HUDEP-2 (cell line): ENCODE results near the gene RAB11A.

Experiments
- DNase-seq, 76 experiments: peaks; one replicate each; lab custom pipeline; 2025; ENCODE audit not compliant: unreplicated experiment in 76 of 76; lab: John Stamatoyannopoulos, UW

The RAB11A gene

DNA sequence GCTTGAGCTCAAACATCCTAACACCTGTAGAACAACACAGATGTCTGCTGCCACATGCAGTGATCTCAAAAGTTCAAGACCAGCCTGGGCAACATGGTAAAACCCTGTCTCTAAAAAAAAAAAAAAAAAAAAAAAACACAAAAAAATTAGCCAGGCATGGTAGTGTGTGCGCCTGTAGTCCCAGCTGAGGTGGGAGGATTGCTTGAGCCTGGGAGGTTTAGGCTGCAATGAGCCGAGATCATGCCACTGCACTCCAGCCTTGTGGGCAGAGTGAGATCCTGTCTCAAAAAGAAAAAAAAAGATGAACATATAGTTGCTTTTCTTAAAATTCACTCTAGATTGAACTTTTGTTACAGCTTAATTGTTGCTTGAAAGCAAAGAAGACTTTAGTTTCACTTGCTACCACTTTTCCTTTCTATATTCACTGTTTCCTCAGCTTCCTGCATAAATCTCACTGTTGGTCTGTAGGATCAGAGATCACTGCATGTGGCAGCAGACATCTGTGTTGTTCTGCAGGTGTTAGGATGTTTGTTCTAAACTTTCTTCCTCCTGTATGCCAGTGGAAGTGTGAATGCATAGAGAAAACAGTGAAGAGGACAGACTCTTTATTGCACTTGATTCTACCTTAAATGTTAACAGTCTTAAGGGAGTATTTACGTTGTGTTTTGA is 12.6 kb downstream of the RAB11A start:
- DNase-seq, result no peak

DNA sequence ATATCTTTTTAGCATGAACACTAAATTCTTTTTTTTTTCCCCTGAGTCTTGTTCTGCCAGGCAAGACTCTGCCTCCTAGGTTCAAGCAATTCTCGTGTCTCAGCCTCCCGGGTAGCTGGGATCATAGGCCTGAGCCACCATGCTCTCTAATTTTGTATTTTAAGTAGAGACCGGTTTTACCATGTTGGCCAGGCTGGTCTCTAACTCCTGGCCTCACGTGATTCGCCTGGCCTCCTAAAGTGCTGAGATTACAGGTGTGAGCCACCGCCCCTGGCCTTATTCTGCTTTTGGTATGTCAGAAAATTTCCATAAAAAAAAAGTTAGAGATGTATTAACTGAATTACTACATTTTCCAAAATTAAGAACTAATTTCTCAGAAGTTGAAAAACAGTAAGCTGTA is 14.3 kb downstream of the RAB11A start:
- DNase-seq, result no peak

DNA sequence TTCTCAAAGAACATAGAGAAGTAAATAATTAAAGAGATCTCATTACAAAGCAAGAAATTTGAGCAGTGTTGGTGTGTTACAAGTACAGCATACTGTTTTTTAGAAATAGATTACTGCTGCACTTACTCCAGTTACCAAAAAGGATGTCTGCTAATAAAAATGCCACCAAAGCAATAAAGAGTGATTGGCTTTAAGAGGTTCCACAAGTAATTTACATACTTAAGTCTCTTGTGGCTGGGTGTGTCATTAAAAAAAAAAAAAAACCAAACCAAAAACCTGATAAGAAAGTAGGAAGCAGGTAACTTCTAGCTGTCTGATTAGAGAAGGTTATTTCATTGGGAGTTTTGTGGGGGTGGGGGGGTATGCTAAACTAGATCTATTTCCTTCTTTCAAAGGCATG is 15.2 kb downstream of the RAB11A start:
- DNase-seq, result no peak

DNA sequence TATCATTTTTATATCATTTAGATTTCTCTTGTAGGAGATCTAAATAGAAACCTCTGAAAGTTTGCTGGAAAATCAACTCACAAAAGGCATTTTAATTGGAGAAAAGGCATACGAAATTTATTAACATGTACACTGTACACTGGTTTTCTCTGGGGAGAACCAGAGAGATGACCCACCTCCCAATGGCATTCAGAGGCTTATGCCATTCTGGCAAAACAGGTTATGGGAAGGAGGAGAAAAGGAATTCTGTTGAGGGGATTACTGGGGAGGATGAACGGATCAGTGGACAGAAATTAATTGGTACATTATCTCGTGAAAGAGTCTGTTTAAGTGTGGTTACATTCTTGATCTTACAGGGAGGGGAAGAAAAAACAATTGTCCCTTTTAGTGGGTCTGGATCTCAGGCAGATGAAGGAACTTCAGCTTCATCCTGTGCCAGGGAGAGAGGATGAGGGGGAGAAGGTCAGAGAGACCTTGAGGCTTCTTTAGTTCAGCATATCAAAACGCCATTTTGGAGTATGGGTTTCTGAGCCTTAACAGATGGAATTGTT is 16.5 kb downstream of the RAB11A start:
- no peak for DNase-seq

DNA sequence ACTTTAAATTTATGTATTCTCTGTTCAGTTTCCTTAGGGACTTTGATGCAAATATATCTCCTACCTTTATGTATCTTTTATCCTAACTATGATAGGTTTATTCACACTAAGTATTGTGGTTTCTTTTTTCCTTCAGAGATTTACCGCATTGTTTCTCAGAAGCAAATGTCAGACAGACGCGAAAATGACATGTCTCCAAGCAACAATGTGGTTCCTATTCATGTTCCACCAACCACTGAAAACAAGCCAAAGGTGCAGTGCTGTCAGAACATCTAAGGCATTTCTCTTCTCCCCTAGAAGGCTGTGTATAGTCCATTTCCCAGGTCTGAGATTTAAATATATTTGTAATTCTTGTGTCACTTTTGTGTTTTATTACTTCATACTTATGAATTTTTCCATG is 18.3 kb downstream of the RAB11A start:
- no peak for DNase-seq

DNA sequence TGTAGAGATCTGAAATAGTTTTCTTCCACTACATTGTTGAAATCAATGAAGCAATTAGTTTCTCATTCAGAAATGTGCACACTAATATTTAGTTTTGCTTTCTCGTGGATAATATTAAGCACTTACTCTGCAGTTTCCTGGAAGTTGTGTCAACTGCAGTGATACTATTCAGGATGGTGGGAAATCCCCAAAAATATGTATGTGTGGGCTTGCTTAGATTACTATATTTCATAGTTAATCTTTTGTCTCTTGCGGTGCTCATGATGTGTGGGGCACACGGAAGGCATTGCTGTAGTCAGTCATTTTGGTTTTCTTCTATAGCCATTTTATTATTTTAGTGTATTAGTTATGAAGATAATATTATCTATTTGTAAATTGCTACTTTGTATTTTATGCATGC is 19.7 kb downstream of the RAB11A start:
- no peak for DNase-seq

DNA sequence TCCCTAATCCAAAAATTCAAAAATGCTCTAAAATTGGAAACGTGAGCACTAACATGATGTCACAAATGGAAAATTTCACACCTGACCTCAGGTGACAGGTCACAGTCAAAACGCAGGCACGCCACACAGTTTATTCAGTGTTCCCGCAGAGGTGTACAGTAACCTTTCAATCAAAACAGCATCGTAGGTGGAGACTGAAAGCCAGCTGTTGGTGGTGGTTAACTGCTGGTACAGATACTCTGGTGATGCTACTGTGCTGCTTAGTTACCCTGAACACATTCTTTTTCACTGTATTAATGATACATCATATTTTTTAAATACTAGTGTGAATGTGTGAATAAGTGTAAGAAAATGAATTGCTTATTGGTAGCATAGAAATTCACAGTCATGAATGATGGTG is 23.8 kb downstream of the RAB11A start:
- no peak for DNase-seq

DNA sequence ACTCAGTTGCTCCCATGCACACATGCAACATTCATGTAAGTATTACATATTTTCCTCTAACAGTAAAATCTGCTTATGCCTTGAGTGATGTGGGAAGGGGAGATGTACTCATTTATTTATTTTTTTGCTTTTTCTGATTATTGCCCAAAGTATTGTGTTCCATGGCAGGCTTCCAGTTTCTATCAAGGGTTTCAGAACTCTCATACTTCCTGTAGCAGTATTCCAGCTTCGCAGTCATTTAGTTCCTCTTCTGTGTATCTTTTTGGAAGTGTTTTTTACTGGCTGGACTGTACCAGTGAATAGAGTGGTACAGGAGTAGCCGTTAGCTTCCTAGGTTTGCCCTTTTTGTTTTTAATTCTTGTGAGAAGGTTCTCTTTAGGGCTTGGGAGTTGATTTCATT is 26.9 kb downstream of the RAB11A start:
- DNase-seq, result no peak

DNA sequence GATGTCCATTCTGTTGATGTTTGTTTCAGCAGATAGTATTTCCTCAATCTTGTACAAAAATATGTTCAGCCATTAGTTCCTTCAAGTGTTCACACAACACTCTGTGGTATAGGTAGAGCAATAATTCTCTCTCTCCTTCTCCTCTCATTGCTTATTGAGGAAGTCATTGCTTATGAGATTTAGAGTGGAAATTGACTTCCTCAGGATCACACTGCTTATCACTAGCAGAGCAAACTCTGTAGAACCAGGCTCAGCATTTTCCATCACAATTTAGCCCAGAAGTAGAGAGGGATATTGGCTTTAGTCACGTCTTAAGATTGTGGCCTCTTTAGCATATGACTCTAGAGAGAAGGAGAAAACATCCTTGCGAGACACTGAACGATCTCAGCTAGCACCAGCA is 31.2 kb downstream of the RAB11A start:
- no peak for DNase-seq

DNA sequence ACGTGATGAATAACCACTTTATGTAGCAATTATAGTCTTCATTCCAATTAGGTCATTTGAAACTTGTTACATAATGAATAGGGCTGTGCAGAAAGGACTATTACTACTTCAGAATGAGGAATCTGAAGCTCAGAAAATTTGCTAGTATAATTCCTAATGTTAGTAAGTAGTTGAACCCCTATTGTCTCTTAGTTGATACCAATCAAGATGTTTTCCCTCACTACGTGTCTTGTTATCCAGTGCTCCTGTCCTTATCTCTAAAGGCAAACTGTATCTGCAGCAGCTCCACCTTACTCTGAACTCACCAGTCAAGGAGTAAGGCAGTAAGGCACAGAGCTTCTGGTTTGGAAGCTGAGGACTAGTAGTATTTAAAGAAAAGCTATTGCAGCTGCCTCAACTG is 32.0 kb downstream of the RAB11A start:
- peak in 1 of 76 experiments; percentile 5 for DNase-seq

DNA sequence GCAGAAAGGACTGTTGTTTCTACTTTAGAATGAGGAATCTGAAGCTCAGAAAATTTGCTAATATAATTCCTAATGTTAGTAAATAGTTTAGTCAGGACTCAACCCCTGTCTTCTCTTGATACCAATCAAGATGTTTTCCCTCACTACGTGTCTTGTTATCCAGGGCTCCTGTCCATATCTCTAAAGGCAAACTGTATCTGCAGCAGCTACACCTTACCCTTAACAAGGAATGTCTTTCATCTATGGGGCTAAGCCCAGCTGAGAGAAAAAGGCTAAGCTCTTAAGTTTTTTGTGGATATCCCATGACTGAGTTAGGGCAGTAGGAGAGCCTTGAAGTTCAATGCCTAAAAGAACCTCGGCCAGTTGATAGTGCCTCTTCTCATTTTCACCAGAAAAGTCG is 32.5 kb downstream of the RAB11A start:
- DNase-seq, result no peak

DNA sequence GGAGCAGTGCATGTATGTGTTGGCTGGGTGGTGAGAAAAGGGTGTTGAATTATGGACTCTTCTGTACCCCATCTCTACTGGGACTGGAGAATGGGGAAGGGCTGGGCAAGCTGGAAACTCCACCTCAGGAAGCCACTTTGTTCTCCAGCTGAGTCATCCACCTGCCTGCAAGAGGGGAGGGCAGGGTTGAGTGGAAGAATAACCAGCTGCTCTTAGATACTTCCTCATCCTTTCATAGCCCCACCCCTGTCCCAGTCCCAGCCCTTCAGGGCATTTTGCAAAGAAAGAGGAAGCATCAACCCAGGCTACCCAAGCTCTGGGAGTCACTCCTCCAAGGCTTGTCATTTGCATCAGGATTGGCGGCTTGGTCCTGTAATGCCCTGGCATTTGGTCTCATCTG is 33.1 kb downstream of the RAB11A start:
- DNase-seq, result peak in 30 of 76 experiments; percentile 8 to 55 (median 19)

DNA sequence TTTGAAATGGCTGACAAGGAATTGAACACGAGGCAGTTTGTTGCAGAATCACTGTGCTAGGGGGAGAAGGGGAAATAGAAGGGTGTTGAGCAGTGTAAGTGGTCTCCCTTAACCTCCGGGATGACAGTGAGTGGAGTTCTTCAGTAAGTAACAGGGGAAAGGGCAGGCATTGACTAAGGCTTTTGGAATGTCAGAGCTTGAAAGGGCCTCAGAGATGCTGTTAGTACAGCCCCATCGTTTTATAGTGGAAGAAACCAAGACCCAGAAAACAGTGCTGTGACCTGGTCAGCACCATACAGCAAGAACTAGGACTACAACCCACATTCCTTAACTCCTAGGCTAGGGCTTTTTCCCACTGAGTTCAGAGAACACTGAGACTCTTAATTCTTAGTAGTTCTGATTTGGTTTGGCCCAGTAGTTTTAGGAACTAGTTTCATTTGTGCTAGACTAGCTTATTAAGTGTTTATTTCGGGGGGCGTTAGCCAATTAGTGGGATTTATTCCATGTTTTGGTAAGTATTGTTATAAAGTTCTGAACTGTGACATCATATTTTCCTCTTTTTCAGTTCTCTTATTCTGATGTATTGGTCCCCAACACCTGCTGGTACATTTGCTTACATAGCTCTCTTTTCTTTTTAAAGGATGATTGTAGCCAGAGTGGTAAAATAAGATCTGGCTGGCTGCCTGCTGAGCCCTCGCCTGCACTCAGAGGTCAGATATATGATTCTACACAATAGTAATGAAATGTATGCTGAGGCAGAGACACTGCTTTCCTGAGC is 34.2 kb downstream of the RAB11A start:
- DNase-seq, result no peak

DNA sequence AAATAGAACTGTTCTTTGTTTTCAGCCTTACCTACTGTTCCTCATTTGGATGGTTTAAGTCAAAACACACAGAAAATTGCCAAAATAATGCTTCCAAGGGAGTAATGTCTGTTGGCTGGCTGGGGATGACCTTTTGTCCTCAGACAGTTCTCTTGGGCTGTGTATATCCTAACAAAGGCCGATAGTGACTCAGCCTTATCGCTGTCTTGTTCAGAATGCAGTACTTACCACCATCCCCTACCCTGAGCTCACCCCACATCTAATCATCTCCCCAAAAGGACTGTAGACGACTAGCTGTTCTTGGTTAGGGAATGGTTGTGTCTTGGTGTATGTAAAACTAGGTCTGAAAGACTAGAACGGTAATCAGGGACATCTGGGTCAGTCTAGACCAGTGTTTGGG is 35.0 kb downstream of the RAB11A start:
- DNase-seq, result no peak

DNA sequence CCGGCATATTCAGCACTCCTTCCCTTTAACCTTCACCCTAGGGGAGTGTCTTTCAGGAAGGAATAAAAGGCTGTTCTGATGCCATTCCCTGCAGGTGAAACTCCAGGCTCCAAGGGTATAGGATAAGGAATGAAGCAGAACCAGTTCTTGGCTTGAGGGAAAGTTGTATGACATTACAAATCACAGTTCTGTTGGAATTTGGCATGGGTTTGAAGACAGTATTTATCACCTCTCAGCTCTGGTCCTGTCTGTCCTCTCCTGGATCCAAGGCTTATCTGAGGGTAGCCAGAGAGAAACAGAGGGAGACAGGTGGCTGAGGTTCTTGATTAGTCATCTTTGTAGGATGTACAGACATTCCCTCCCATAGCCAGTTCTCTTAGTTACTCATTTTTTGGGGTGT is 37.1 kb downstream of the RAB11A start:
- no peak for DNase-seq

DNA sequence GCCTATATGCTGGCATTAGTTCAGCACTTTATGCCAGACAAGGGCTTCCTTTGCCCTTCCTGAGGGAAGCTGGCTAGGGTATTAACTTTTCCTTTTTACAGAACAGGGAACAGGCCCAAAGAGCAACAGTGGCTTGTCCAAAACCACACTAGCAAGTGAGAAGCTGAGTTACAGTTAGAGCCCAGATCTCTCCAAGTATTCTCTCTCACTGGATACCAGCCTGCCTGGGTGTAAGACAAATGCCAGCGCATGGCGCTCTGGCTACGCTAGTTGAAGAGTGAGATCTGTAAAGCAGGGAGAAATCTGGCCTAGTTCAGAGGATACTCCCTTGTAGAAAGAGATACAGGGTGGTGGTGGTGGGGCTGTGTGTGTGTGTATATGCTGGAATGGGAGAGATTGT is 38.4 kb downstream of the RAB11A start:
- DNase-seq, result no peak

DNA sequence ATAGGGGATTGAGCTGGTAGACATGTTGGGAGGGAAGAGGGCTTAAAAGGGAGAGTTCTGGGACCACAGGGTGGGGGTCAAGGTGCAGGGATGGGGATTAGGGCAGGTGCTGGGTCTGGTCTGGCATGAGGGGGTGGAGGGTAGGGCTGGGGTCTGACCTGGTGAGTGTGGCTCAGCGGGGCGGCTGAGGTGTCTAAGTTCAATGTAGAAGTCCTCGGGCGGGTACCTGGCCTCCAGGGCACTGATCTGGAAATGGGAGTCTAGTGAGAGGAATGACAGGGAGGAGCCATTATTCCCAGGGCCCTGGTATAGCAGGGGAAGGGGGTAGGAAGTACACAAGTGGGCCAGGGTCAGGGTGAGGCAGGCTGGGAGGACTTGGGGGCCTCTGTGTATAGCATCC is 39.6 kb downstream of the RAB11A start:
- DNase-seq, result no peak

DNA sequence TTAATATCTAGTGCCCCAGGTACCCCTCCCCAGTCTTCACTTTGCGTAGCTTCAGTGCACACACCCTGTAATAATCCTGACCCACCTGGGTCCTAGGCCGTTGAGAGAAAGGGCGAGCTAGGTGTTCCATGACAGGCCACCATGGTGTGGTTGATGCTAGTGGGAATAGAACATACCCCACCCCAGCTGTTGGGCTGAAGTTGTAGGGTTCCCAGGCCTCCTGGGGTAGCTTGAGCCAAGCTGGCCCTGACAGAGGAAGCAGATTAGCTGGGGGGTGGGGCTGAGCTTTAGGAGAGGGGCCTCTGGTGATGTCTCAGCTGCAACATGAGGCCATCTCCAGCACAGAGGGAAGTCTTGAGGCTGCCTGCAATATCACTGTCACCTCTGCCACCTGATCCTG is 40.5 kb downstream of the RAB11A start:
- DNase-seq, result no peak

DNA sequence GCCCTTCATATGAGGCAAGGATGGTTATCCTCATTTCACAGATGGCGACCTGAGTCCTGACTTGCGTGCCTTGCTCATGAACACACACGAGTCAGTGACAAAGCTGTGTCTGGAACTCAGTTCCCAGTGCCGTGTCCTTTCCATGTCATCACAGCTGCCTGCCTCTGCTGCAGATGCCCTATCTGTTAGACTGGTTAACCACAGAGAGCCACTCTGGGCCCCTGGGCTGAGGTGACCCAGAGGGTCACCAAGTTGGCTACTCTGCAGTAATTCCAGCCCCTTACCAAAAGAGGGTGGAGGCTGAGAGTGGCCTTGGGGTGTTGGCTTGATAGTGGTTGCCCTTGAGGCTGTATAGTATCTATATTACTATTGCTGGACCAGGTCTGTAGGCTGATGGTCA is 41.0 kb downstream of the RAB11A start:
- DNase-seq, result no peak

DNA sequence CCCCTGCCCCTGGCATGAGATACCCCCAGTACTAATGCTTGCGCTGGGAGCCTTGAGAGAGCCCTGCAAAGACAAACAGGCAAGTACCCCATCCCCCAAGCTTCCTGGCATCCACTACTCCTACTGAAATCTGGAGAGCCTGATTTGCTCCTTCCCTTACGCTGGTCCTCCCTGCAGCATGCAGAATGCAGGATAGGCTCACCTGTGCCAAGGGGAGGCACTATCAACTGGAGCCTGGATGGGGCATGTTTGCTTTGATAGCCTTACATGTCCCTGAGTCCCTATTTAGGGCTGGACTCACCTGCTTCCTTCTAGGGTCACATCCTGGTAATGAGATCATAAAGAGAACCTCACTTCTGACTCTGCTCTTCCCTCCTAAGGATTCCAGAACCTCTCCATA is 42.9 kb downstream of the RAB11A start:
- DNase-seq, result no peak

DNA sequence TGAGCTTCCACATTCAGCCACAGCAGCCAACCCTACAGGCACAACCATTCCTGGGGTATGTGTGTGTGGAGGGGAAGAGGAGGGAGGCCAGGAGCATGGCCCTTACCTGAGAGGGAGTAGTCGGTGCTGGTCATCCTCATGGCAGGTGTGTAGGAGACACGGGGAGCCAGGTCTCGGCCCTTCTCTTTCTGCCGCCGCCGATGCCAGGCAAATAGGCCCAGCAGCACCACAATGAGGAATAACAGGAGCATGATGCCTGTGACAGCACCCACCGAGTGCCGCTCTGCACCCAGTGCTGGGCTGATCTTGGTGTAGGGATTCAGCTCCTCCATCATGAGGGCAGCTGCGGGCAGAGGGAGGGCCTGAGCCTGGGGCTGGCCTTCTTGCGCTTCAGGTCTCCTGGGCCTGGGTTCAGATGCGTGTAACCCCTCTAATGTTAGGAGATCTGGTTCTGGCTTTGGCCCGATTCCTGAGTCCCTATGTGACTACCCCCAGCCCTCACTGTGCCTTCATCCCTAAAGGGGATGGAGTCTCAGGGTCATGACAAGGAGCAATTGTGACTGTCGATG is 44.4 kb downstream of the RAB11A start:
- DNase-seq, result no peak

DNA sequence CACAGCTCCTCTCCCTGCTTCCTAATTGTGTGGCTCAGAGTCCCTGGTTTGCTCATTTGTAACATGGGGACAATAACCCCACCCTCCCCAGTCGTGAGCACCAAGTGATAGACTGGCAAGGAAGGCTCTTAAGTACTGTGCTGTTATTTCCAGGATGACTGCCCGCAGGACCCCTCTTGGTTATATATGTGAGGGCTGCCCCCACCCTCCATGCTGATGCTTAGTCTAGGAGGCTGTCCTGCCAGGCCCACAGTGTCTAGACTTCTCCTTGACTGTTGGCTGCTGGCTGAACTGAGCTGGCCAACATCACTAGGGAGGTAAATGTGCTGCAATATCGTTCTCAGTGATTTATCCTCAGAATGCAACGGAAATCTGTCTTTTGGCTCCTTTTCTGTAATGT is 45.1 kb downstream of the RAB11A start:
- no peak for DNase-seq
